NCI-H2107 treated with DMSO at 0.1 percent for 48 hours (cell line): Measurements from ENCODE around the gene C5orf63.
A peak's percentile ranks its signal among the peaks of the same experiment; 100 is the strongest.
"Not testable (repeated sequence)": the region's sequence is repeated elsewhere in the genome, so short reads cannot be mapped to it uniquely, and the experiment has no call there.

Experiments
- DNase-seq: peaks from one replicate; lab custom pipeline; 2025; ENCODE audit not compliant: unreplicated experiment; lab: John Stamatoyannopoulos, UW

C5orf63 gene

GRCh38 chr5:127072861-127073846 is at the start of gene C5orf63:
Gene C5orf63 (minus strand): TSS chr5:127073502. CDS start chr5:127058995, 14,507 bp downstream.
- no peak for DNase-seq

DNA sequence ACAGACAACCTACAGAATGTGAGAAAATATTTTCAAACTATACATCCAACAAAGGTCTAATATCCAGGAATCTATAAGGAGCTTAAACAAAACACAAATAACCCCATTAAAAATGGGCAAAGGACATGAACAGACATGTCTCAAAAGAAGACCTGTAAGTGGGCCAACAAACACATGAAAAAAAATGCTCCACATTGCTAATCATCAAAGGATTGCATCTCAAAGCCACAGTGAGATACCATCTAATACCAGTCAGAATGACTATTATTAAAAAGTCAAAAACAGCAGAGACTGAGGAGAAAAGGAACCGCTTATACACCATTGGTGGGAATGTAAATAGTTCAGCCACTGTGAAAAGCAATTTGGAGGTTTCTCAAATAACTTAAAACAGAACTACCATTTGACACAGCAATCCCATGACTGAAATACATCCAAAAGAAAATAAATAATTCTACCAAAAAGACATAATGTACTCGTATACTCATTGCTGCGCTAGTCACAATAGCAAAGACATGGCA is 39.1 kb upstream of the C5orf63 start:
- no peak for DNase-seq

GRCh38 chr5:127111112-127111511 is 37.8 kb upstream of the C5orf63 start:
- DNase-seq, result no peak

DNA sequence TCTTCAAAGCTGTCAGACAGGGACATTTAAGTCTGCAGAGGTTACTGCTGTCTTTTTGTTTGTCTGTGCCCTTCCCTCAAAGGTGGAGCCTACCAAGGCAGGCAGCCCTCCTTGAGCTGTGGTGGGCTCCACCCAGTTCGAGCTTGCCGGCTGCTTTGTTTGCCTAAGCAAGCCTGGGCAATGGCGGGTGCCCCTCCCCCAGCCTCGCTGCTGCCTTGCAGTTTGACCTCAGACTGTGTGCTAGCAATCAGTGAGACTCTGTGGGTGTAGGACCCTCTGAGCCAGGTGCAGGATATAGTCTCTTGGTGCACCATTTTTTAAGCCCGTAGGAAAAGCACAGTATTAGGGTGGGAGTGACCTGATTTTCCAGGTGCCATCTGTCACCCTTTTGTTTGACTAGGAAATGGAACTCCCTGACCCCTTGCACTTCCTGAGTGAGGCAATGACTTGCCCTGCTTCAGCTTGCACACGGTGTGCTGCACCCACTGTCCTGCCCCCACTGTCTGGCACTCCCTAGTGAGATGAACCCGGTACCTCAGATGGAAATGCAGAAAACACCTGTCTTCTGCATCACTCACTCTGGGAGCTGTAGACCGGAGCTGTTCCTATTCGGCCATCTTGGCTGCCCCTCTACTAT is 35.4 kb upstream of the C5orf63 start:
- DNase-seq, result not testable (repeated sequence)

DNA sequence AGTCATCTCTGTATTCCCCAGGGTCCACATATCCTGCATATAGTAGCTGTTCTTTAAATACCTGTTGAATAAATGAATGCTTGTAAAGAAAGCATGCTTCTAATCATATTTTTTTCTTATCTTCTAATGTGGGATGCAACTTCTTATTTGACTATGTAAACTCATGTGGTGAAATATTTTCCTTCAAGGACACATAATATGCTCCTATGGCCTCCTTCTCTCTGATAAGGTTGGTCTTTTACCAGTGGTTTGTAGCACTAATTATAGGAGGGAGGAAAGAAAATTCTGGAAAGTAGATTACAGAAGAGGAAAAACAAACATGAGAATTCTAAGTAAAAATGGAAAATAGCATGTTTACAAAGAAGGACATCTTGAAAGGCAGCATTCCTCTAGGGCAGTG is 28.6 kb upstream of the C5orf63 start:
- no peak for DNase-seq

GRCh38 chr5:127101533-127101932 is 28.2 kb upstream of the C5orf63 start:
- no peak for DNase-seq

DNA sequence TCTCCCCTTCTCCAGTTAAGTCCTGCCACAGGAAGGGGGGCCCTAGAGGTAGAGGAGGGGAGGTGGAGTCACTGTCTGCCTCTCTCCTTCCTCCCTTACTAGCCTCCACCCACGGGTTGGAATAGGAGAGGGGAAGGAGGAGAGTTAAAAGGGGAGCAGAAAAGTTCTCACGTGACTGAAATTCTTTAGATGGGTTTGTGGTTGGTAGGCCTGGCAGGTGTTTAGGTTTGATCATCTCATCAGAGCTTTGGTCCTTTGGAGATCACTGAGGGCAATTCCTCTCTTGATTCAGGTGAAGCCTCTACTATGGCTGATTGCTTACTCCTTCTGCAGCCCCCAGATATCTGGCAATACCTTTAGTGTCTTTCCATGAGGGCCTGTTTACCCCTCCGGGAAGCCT is 24.9 kb upstream of the C5orf63 start:
- DNase-seq, result no peak

DNA sequence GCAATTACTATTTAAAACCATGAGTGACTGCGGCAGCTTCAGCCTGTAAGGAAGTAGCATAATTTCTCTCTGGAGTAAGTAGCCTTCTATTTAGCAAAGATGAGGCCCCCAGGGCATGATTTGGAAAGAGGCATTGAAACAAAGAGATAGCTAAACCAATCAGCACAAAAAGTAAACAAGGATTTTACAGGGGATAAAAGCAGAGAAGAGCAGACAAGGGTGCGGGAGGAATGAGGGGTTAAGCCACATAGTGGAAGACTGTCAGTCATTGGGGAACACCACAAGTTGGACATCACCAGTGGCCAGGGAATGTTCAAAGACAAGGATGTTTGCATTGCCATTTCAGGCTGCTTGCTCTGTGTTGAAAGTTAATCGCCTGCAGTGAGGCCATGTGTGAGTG is 24.0 kb upstream of the C5orf63 start:
- DNase-seq, result no peak

DNA sequence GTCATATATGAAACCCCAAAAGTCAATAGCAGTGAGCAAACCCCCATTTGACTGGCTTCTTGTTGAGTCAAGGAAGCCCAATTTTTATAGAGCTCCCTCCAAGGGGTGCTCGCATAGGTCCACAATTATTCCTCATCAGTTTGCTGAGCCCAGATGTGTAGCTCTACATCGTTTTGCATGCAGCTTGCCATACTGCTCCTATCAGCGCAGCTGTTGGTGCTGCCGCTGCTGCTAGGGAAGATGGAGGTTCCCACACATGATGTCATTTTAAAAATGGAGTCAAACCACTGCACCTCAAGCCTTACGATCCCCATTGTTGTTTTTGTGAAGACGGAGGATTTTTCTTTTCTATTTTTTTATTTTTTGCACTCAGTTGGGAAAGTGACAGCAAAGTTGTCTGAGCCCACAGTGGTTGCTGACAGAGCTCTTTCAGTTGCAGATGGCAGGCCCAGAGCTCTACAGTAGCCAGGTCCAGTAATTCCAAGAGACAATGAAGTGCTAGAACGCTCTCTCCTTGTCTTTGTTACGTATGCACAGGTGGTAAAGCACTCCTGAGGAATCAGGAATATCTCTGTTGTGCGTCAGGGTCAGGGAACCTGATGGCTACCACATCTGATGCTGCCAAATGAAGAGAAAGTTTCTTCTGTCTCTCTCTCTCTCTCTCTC is 23.2 kb upstream of the C5orf63 start:
- no peak for DNase-seq

- DNase-seq, result no peak
Observed at GRCh38 chr5:127094161-127094814, 21.0 kb upstream of the C5orf63 start.

DNA sequence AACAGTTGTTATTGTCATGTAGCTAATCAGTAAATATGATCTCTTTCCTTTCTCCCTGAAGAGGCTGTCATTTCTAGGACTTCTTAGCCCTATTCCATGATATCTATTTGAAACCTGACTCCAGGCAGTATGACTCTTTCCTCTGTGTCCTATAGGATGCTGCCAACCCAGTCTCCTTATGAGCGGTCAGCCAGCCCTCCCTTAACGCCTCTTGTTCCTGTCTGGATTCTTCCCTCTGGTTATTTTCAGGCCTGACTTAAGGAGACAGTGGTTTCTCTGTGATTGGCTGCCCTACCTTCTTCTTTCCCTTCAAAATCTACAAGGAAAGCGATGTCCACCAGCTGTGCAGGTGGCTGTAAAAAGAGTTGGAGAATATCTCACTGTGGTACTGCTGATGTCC is 19.4 kb upstream of the C5orf63 start:
- no peak for DNase-seq

GRCh38 chr5:127089191-127089590 is 15.9 kb upstream of the C5orf63 start:
- DNase-seq, result no peak

GRCh38 chr5:127088251-127088650 is 14.9 kb upstream of the C5orf63 start:
- no peak for DNase-seq

DNA sequence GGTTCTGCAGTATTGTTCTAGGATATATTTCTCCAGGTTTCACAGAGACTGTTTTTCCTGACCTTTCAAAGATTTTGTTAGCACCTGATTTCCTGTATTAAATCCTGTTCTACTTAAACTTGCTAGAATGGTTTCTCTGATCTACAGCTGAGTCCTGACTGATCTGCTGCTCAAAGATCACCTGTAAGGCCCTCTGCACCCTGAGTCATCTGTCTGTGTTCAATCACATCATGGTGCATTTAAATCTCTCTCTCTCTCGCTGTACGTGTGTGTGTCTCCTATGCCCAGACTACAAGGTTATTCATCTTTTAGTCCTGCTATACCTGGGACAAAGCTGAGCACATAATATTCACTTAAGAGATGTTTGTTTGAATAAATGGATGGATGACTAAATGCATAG is 13.3 kb upstream of the C5orf63 start:
- no peak for DNase-seq

- DNase-seq, result no peak
Observed at GRCh38 chr5:127085796-127086195, 12.5 kb upstream of the C5orf63 start.

DNA sequence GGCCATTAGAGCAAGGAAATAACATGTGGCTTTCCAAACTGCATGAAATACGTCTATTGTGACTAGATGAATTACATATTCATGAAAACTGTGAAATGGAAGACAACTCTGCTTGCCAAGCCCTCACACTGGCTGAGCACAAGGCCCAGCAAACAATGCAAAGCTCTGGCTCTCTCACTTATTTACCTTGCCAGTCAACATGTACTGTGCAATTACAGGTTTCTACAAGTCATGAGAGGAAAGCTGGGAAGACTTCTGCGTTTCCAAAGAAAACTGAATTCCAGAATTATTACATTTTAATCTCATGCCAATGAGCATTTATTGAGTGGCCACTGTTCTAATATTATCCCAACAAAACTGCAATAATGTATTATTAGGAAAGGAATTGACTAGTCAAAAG is 12.1 kb upstream of the C5orf63 start:
- DNase-seq, result no peak

GRCh38 chr5:127084656-127085055 is 11.4 kb upstream of the C5orf63 start:
- no peak for DNase-seq

GRCh38 chr5:127083711-127084110 is 10.4 kb upstream of the C5orf63 start:
- no peak for DNase-seq

DNA sequence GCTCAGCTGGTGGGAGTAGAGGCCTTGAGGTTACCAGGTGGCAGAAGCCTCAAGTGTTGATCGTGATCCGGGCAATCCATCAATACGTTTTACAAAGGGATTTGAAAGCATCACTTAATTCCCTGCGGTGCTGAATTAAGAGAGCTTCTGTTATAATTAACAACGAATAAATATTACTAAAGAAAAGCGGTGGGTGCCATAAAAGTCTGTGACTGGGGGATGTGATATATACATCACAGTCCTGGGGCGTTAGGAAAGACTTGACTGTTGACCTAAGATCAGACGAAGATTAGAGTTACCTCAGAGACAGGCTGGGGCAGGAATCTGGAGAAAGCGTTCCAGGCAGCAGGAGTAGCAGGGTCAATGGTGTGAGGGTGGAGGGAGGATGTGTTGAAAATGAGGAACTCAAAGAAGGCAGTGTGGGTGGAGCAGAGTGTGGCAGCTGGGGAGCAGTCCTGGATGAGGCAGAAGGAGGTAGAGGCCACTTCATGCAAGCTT is 6.7 kb upstream of the C5orf63 start:
- peak; percentile 44 for DNase-seq

GRCh38 chr5:127077366-127077765 is 4.1 kb upstream of the C5orf63 start:
- no peak for DNase-seq
